H1 (cell line): ENCODE measurements around the gene RELN. TPM values are rescaled to one million over a fixed set of nuclear protein-coding genes. Genes with fewer than 3 reads are reported as not detected.

Source experiments
- BCL11A ChIP-seq, 2 experiments: IDR thresholded peaks; one replicate each; pipeline ENCODE4 v1.6.1; 2011; ENCODE audit warnings: low read depth in 2 of 2, low read length in 2 of 2, mild to moderate bottlenecking in 2 of 2
- CREB1 ChIP-seq: IDR thresholded peaks from 2 replicates; pipeline ENCODE4 v1.6.1; 2012; ENCODE audit warnings: inconsistent platforms
- CTCF ChIP-seq, 3 experiments: IDR thresholded peaks; 1 replicate in 2 of 3; 2 replicates in 1 of 3; pipeline versions ENCODE4 v1.5.1 to v1.6.1; 2011; ENCODE audit warnings: low read length in 3 of 3, mild to moderate bottlenecking in 3 of 3, inconsistent platforms in 2 of 3, low read depth in 1 of 3, moderate library complexity in 1 of 3; ENCODE audit not compliant: insufficient read depth in 1 of 3; ENCODE audit errors: control extremely low read depth in 1 of 3
- HDAC2 ChIP-seq, 2 experiments: fragments of 300-600 bp in 1 of 2; sonication (generic) in 1 of 2; IDR thresholded peaks; 2 replicates each; pipeline ENCODE4 v1.6.1; 2011 to 2012; ENCODE audit warnings: low read depth in 2 of 2, low read length in 2 of 2, mild to moderate bottlenecking in 2 of 2, moderate library complexity in 2 of 2, borderline replicate concordance in 1 of 2, inconsistent platforms in 1 of 2
- NRF1 ChIP-seq: IDR thresholded peaks from 2 replicates; pipeline ENCODE4 v1.6.1; 2011; ENCODE audit warnings: mild to moderate bottlenecking, low read depth, low read length, improper control_type of control experiment
- POU5F1 ChIP-seq: IDR thresholded peaks from 2 replicates; pipeline ENCODE4 v1.6.1; 2011; ENCODE audit warnings: low read depth, mild to moderate bottlenecking, low read length, moderate library complexity
- SP4 ChIP-seq: IDR thresholded peaks from 2 replicates; pipeline ENCODE4 v1.6.1; 2012; ENCODE audit warnings: low read length, inconsistent platforms
- polyA plus RNA-seq, 7 experiments: library from polyadenylated mRNA; depleted of rRNA in 3 of 7; stranded (reverse) in 5 of 7; unstranded in 2 of 7; fragments of >200 nt in 5 of 7; fragments of 200-250 nt in 2 of 7; gene quantifications; 1 replicate in 5 of 7; 2 replicates in 1 of 7; 4 replicates in 1 of 7; pipeline versions ENCODE4 v1.2.1 to v1.2.3, GENCODE V29; 2011 to 2013; ENCODE audit warnings: missing spikeins in 2 of 7, mixed read lengths in 2 of 7
- total RNA-seq: library from RNA; stranded (reverse); fragmentation: NEBNext Ultra II Directional; extraction: Animal tissue kit (Norgen Biotek cat#: 25700); gene quantifications from 2 replicates; pipeline ENCODE4 v1.2.1, GENCODE V29; 2021
- TF ChIP-seq, protein P1 (sequence below): IDR thresholded peaks from 2 replicates; pipeline ENCODE4 v1.6.1; 2012; ENCODE audit warnings: inconsistent platforms

The RELN gene
- total and polyA plus RNA-seq, 2 of the 8 experiments (the other 6 are each of a cell fraction or from before 2014, with no cell fraction given): 0.03 to 0.07 TPM

- TF ChIP-seq NRF1 (no peak), SP4 (no peak), HDAC2 (IDR thresholded peaks at IDR 0.05; ENCODE audit: borderline replicate concordance in 1 of 2, low read depth in 2 of 2, low read length in 2 of 2) (no peak), BCL11A (IDR thresholded peaks at IDR 0.05; ENCODE audit: low read depth in 2 of 2, low read length in 2 of 2) (no peak), CTCF (IDR thresholded peaks at IDR 0.05; ENCODE audit: control extremely low read depth in 1 of 3, insufficient read depth in 1 of 3, low read depth in 1 of 3, low read length in 3 of 3) (no peak), CREB1 (no peak), POU5F1 (no peak)
- TF ChIP-seq, protein P1, sequence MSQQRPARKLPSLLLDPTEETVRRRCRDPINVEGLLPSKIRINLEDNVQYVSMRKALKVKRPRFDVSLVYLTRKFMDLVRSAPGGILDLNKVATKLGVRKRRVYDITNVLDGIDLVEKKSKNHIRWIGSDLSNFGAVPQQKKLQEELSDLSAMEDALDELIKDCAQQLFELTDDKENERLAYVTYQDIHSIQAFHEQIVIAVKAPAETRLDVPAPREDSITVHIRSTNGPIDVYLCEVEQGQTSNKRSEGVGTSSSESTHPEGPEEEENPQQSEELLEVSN: no peak
These were observed 191.7 kb downstream of the RELN start (continued) for GRCh38 chr7:103797647-103798307.
